HS-27A (cell line): Measurements from ENCODE around the gene PIWIL4.

Experiments
- DNase-seq: peaks from one replicate; pipeline ENCODE4 v3.0.0-alpha.2; 2012; ENCODE audit warnings: low read depth, missing footprints

PIWIL4 gene

GRCh38 chr11:94665116-94665659 is 98.0 kb downstream of the PIWIL4 start:
- DNase-seq = no peak

DNA sequence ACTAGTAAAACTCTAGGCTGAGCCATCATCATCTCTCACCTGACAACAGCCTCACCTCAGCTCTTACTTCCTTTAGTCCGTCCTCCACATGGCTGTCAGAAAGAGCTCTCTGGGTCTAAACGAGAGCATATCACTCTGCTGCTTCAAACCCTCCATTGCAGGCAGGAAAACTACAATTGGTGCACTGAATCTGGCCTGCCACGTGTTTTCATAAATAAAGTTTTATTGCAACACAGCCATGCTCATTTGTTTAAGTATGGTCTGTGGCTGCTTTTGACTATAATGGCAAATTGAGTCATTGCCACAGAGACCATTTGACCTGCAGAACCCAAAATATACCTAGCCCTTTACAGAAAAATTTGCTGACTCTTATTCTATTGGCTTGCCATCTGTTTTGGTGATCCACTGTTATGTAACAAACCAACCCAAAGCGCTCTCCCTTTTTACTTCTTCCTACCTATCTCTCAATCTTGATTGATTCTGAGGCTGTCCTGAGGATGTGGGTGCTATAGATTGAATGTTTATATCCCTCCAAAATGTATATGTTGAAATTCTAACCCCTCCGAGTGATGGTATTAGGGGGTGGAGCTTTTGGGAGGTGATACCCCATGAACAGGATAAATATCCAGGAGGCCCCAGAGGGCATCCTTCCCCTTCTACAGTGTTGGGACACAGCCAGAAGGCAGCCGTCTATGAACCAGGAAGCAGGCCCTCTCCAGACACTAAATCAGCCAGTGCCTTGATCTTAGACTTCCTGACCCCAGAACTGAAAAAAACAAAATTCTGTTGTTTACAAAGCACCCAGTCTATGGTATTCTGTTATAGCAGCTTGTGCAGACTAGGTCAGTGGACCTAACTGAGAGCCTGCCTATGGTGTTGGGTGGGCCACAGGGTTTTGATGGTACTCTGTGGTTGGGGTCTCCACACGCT is 99.9 kb downstream of the PIWIL4 start:
- no peak for DNase-seq

GRCh38 chr11:94668212-94668793 is 101.1 kb downstream of the PIWIL4 start:
- DNase-seq = no peak

GRCh38 chr11:94669023-94669422 is 101.9 kb downstream of the PIWIL4 start:
- DNase-seq = no peak
